ENCODE results near the gene CXXC5. TPM values are rescaled to one million over a fixed set of nuclear protein-coding genes. Genes with fewer than 3 reads are reported as not detected.

The CXXC5 gene
- total RNA-seq, 1 experiment from 2014 or later = 97.2 TPM

DNA sequence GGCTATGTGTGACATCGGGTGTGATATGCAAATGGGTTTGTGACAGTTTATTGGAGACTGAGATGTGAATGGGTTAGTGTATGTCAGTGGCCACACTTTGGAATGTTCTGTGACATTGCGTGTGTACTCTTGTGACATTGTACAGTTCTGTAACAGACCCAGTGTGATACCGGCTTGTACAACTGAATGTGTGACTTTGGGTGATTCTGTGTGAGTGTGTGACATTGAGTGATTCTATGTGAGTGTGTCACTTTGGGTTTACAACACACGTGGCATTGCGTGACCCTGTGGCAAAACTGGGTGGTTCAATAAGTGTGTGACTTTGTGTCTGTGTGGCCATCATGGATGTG lies 38.2 kb downstream of the CXXC5 start (continued):
- TF ChIP-seq ARID4B (CRISPR knock-in tag; IDR thresholded peaks at IDR 0.05; ENCODE audit: borderline replicate concordance) (no peak), MYBL2 (CRISPR knock-in tag; IDR thresholded peaks at IDR 0.05) (no peak)

DNA sequence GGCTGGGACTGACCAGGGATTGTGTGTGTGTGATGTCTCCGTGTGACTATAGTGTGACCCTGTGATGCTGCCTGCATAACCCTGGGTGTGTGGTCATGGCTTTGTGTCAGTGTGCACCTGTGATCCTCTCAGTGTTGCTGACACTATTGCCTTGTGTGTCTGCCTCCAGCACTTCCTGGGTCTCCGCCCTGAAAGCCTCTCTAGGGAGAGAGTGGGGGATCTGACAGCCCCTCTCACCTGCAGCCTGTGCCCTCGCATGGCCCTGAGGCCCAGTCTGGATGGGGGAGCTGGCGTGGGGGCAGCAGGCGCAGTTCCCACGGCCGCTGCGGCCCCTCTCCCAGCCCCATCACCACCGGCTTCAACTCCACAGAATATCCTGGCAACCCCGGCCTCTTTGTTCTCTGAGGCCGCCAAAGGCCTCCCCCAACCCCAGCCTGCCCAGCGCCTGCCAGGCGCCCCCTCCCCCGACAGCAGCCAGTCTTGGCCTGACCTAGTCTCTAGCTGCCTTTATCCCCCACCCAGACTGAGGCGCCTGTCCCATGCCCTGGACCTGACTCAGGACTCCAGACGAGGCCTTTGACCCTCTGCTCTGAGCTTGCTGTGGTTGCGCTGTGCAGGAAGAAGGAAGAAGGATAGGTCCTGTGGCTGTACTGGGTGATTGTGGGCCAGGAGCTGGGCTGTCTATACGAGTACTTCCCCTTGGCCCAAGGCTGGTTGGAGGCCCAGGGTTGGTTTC lies 38.7 kb downstream of the CXXC5 start:
- DNase-seq (ENCODE audit: low spot score) = peak; percentile 39
- Mint-ChIP-seq H3K4me1 (peaks cover 76% of the 10 kb centered on the region), H3K9me3 (no peaks in the 10 kb centered on the region), H3K27me3 (ENCODE audit: low read depth) (peaks cover 10% of the 10 kb centered on the region), H3K36me3 (peaks cover 19% of the 10 kb centered on the region), H3K27ac (peak overlapping the region; percentile 9), H3K4me3 (no peak overlapping the region)
- ChIA-PET POLR2A (interaction anchor here (1.1 kb wide), 1 partner anchor 24 kb away, joined by 9 read pairs; no protein-coding TSS in a partner anchor), CTCF (interaction anchor here (0.8 to 7.9 kb wide), 7 partner anchors 16 to 282 kb away, joined by 3 to 77 read pairs (median 6); partner anchors contain the start of gene CXXC5)
- TF ChIP-seq ZNF512 (CRISPR knock-in tag; IDR thresholded peaks at IDR 0.05; ENCODE audit: borderline replicate concordance) = no peak
- TF ChIP-seq SMAD4 (CRISPR knock-in tag; IDR thresholded peaks at IDR 0.05) = no peak
- no peak for TF ChIP-seq ATF2 (CRISPR knock-in tag; IDR thresholded peaks at IDR 0.05; ENCODE audit: borderline replicate concordance, low read depth)
- TF ChIP-seq ESRRA (CRISPR knock-in tag; IDR thresholded peaks at IDR 0.05; ENCODE audit: borderline replicate concordance) = no peak
- no peak for TF ChIP-seq KAT7 (CRISPR knock-in tag; IDR thresholded peaks at IDR 0.05; ENCODE audit: borderline replicate concordance)
- 0 out of 2 replicates have a peak, but pooled peaks have one; percentile 33 for TF ChIP-seq RELA (CRISPR knock-in tag; IDR thresholded peaks at IDR 0.05; ENCODE audit: borderline replicate concordance)
- no peak for TF ChIP-seq TEAD4 (CRISPR knock-in tag; IDR thresholded peaks at IDR 0.05)
- TF ChIP-seq, protein P1, sequence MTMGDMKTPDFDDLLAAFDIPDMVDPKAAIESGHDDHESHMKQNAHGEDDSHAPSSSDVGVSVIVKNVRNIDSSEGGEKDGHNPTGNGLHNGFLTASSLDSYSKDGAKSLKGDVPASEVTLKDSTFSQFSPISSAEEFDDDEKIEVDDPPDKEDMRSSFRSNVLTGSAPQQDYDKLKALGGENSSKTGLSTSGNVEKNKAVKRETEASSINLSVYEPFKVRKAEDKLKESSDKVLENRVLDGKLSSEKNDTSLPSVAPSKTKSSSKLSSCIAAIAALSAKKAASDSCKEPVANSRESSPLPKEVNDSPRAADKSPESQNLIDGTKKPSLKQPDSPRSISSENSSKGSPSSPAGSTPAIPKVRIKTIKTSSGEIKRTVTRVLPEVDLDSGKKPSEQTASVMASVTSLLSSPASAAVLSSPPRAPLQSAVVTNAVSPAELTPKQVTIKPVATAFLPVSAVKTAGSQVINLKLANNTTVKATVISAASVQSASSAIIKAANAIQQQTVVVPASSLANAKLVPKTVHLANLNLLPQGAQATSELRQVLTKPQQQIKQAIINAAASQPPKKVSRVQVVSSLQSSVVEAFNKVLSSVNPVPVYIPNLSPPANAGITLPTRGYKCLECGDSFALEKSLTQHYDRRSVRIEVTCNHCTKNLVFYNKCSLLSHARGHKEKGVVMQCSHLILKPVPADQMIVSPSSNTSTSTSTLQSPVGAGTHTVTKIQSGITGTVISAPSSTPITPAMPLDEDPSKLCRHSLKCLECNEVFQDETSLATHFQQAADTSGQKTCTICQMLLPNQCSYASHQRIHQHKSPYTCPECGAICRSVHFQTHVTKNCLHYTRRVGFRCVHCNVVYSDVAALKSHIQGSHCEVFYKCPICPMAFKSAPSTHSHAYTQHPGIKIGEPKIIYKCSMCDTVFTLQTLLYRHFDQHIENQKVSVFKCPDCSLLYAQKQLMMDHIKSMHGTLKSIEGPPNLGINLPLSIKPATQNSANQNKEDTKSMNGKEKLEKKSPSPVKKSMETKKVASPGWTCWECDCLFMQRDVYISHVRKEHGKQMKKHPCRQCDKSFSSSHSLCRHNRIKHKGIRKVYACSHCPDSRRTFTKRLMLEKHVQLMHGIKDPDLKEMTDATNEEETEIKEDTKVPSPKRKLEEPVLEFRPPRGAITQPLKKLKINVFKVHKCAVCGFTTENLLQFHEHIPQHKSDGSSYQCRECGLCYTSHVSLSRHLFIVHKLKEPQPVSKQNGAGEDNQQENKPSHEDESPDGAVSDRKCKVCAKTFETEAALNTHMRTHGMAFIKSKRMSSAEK (CRISPR knock-in tag; IDR thresholded peaks at IDR 0.05; ENCODE audit: borderline replicate concordance) = no peak
- no peak for TF ChIP-seq ZNF232 (CRISPR knock-in tag; IDR thresholded peaks at IDR 0.05)
- ATAC-seq = 0 out of 2 replicates have a peak, but pooled peaks have one; percentile 5
